CD4-positive, alpha-beta T cell (primary cell): ENCODE data around the gene TLE6. TPM values are rescaled to one million over a fixed set of nuclear protein-coding genes. Genes with fewer than 3 reads are reported as not detected.

Source experiments
- ATAC-seq: fragments of 200-7000 bp; cut with Tn5 transposase; one replicate; pipeline ENCODE4 v1.10.0; 2022; ENCODE audit warnings: mild to moderate bottlenecking; ENCODE audit not compliant: poor library complexity
- CTCF ChIA-PET: fragments of 350-600 bp; sonication (Branson Sonifier 250); formaldehyde crosslinking; loops from one replicate; lab custom pipeline; 2021; ENCODE audit warnings: antibody characterized with exemption, inconsistent platforms; lab: Charles Lee
- POLR2A ChIA-PET: fragments of 350-600 bp; sonication (Branson Sonifier 250); formaldehyde crosslinking; loops from one replicate; lab custom pipeline; 2021; ENCODE audit warnings: antibody characterized with exemption, inconsistent platforms; lab: Charles Lee
- DNase-seq, 14 experiments: peaks; one replicate each; pipeline ENCODE4 v3.0.0-alpha.2; 2013 to 2020; ENCODE audit warnings: mixed read lengths in 2 of 14
- H3K27ac ChIP-seq, 2 donors: one replicate each; pipeline versions ENCODE4 v1.5.1 to v1.7.0; 2013; ENCODE audit warnings: low read length in 2 of 2, low read depth in 1 of 2, mild to moderate bottlenecking in 1 of 2
- H3K27me3 ChIP-seq, 2 experiments: 1 replicate in 1 of 2; 2 replicates in 1 of 2; pipeline versions ENCODE4 v1.6.1 to v1.7.0; 2013; ENCODE audit warnings: low read length in 2 of 2, control low read depth in 1 of 2, mild to moderate bottlenecking in 1 of 2, moderate library complexity in 1 of 2; ENCODE audit not compliant: insufficient read depth in 2 of 2, control insufficient read depth in 1 of 2
- H3K36me3 ChIP-seq: one replicate; pipeline ENCODE4 v1.6.1; 2013; ENCODE audit warnings: low read length, control low read depth; ENCODE audit not compliant: insufficient read depth
- H3K4me1 ChIP-seq: one replicate; pipeline ENCODE4 v1.6.1; 2013; ENCODE audit warnings: low read length, control low read depth; ENCODE audit not compliant: insufficient read depth
- H3K4me3 ChIP-seq: one replicate; pipeline ENCODE4 v1.5.1; 2013; ENCODE audit warnings: mild to moderate bottlenecking, low read length, moderate library complexity
- H3K9me3 ChIP-seq, 2 experiments: 1 replicate in 1 of 2; 2 replicates in 1 of 2; pipeline versions ENCODE4 v1.6.1 to v1.7.0; 2013; ENCODE audit warnings: low read length in 2 of 2, mild to moderate bottlenecking in 2 of 2, control low read depth in 1 of 2, moderate library complexity in 1 of 2; ENCODE audit not compliant: control insufficient read depth in 1 of 2, insufficient read depth in 1 of 2
- H3K27ac Mint-ChIP-seq: one replicate; pipeline ENCODE4 v1.8.0; 2020; ENCODE audit warnings: mixed read lengths
- H3K27me3 Mint-ChIP-seq: one replicate; pipeline ENCODE4 v1.8.0; 2021; ENCODE audit warnings: mixed read lengths
- H3K36me3 Mint-ChIP-seq: one replicate; pipeline ENCODE4 v1.8.0; 2021; ENCODE audit warnings: low read depth, mixed read lengths
- H3K4me1 Mint-ChIP-seq: one replicate; pipeline ENCODE4 v1.8.0; 2021; ENCODE audit warnings: low read depth, mixed read lengths
- H3K4me3 Mint-ChIP-seq: one replicate; pipeline ENCODE4 v1.8.0; 2020; ENCODE audit warnings: mild to moderate bottlenecking, mixed read lengths
- H3K9me3 Mint-ChIP-seq: one replicate; pipeline ENCODE4 v1.8.0; 2020; ENCODE audit warnings: mixed read lengths
- intact Hi-C, 2 experiments: fragments of 100-400 bp; cut with DNase I in 1 of 2; cut with micrococcal nuclease in 1 of 2; formaldehyde crosslinking; loops; one replicate each; pipeline versions ENCODE4 v1.15.1 to v1.9.0; 2023 to 2025; cut with DNase I, micrococcal nuclease
- total RNA-seq, 174 experiments: library from RNA in 2 of 174; stranded (reverse) in 2 of 174; gene quantifications; one replicate each; pipeline ENCODE4 v1.2.3 and lab custom pipeline; 2021 to 2026
- TF ChIP-seq, protein P1 (sequence below): fragments of 200-600 bp; IDR thresholded peaks from one replicate; pipeline ENCODE4 v1.8.0; 2022; ENCODE audit warnings: antibody characterized with exemption, mild to moderate bottlenecking

Gene TLE6
- total RNA-seq, 2 experiments from 2014 or later = not detected

DNA sequence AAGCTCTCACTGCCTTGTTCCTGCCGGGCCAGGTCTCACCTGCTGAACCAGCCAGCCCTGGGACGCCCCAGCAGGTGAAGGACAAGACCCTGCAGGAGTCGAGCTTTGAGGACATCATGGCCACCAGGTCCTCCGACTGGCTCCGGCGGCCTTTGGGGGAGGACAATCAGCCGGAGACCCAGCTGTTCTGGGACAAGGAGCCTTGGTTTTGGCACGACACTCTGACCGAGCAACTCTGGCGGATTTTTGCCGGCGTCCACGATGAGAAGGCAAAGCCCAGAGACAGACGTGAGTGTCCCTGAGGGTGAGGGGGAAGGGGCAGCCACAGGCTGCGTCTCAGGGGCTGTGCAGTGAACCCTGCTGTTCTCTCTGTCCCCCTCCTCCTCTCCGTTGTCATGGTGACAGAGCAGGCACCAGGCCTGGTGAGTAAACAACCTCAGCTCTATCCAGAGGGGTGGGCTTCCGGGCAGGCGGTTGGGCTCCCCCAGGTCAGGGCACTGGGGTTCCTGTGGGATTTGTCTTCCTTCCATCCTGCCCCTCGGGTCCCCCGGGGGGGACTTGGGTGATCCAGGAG is 9.7 kb downstream of the TLE6 start:
- Mint-ChIP-seq H3K4me3 (no peak overlapping the region), H3K4me1 (no peaks in the 10 kb centered on the region), H3K9me3 (no peaks in the 10 kb centered on the region), H3K27ac (no peak overlapping the region), H3K36me3 (no peaks in the 10 kb centered on the region), H3K27me3 (peaks cover 19% of the 10 kb centered on the region)
- peaks cover 0 to 11% of the 10 kb centered on the region in 2 experiments for H3K27me3 ChIP-seq
- ChIA-PET POLR2A (no interaction called here), CTCF (interaction anchor here (1.1 kb wide), 1 partner anchor 18 kb away, joined by 3 read pairs; no protein-coding TSS in a partner anchor)
- no peak for DNase-seq
- no peak overlapping the region for H3K4me3 ChIP-seq
- ATAC-seq = no peak
- TF ChIP-seq, protein P1, sequence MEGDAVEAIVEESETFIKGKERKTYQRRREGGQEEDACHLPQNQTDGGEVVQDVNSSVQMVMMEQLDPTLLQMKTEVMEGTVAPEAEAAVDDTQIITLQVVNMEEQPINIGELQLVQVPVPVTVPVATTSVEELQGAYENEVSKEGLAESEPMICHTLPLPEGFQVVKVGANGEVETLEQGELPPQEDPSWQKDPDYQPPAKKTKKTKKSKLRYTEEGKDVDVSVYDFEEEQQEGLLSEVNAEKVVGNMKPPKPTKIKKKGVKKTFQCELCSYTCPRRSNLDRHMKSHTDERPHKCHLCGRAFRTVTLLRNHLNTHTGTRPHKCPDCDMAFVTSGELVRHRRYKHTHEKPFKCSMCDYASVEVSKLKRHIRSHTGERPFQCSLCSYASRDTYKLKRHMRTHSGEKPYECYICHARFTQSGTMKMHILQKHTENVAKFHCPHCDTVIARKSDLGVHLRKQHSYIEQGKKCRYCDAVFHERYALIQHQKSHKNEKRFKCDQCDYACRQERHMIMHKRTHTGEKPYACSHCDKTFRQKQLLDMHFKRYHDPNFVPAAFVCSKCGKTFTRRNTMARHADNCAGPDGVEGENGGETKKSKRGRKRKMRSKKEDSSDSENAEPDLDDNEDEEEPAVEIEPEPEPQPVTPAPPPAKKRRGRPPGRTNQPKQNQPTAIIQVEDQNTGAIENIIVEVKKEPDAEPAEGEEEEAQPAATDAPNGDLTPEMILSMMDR = no peak
- no peak overlapping the region for H3K27ac ChIP-seq
- no peaks in the 10 kb centered on the region for H3K9me3 ChIP-seq
- peaks cover 5% of the 10 kb centered on the region for H3K4me1 ChIP-seq
- intact Hi-C loops = no loop called here
- no peaks in the 10 kb centered on the region for H3K36me3 ChIP-seq

GRCh38 chr19:2987797-2988196 is 10.4 kb downstream of the TLE6 start:
- H3K4me3 Mint-ChIP-seq = no peak overlapping the region

DNA sequence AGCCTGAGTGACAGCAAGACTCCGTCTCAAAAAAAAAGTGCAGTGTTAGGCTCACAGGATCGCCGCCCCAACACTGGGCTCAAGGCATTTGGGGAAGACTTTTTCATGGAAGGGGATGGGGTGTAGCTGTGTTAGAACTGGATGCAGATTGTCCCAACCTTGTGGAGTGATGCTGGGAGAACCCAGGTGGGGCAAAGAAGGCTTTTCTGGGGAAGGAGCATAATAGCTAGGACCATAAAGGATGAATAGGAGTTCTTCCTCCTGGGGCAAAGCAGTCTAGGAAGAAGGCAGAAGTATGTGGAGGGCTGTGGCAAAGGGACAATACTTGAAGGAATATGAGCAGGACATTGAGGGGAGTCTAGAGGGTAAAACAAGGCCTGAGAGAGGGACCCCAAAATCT is 11.2 kb downstream of the TLE6 start:
- ChIA-PET CTCF (no interaction called here), POLR2A (no interaction called here)
- Mint-ChIP-seq H3K4me3 (no peak overlapping the region), H3K27me3 (peaks cover 13% of the 10 kb centered on the region), H3K27ac (no peak overlapping the region), H3K36me3 (no peaks in the 10 kb centered on the region), H3K9me3 (no peaks in the 10 kb centered on the region), H3K4me1 (no peaks in the 10 kb centered on the region)
- Histone ChIP-seq H3K4me3 (no peak overlapping the region), H3K36me3 (no peaks in the 10 kb centered on the region), H3K27ac (no peak overlapping the region), H3K27me3 (peaks cover 0 to 6% of the 10 kb centered on the region in 2 experiments), H3K4me1 (peaks cover 5% of the 10 kb centered on the region), H3K9me3 (no peaks in the 10 kb centered on the region)
- DNase-seq (no peak), ATAC-seq (no peak)
- intact Hi-C loops = no loop called here
- TF ChIP-seq, protein P1 = no peak

More at GRCh38 chr19:2987797-2988196, 10.4 kb downstream of the TLE6 start:
- CTCF ChIA-PET = no interaction called here
- H3K36me3 ChIP-seq = no peaks in the 10 kb centered on the region
- no peak overlapping the region for H3K27ac ChIP-seq
- no peak for DNase-seq
- Mint-ChIP-seq H3K4me1 (no peaks in the 10 kb centered on the region), H3K27me3 (peaks cover 18% of the 10 kb centered on the region), H3K27ac (no peak overlapping the region), H3K9me3 (no peaks in the 10 kb centered on the region), H3K36me3 (no peaks in the 10 kb centered on the region)
- intact Hi-C loops = no loop called here
- ATAC-seq = no peak
- no peaks in the 10 kb centered on the region for H3K9me3 ChIP-seq
- no peak overlapping the region for H3K4me3 ChIP-seq
- TF ChIP-seq, protein P1 = no peak
- peaks cover 5% of the 10 kb centered on the region for H3K4me1 ChIP-seq
- POLR2A ChIA-PET = no interaction called here
- H3K27me3 ChIP-seq = peaks cover 0 to 11% of the 10 kb centered on the region in 2 experiments
